GM12878 (cell line): Measurements from ENCODE around the gene MRPL2.

Experiments
- EP300 ChIP-seq, 2 experiments: fragments of 150-350 bp in 1 of 2; IDR thresholded peaks; 2 replicates each; pipeline ENCODE4 v1.6.1; 2011 to 2012; ENCODE audit warnings: low read depth in 2 of 2, low read length in 2 of 2, borderline replicate concordance in 1 of 2, improper control_type of control experiment in 1 of 2, inconsistent platforms in 1 of 2; ENCODE audit not compliant: control insufficient read depth in 1 of 2
- GABPA ChIP-seq: IDR thresholded peaks from 2 replicates; pipeline ENCODE4 v1.6.1; 2014; ENCODE audit warnings: antibody characterized with exemption, low read depth, mild to moderate bottlenecking, inconsistent platforms
- KAT2A ChIP-seq: conservative IDR thresholded peaks from 2 replicates; pipeline ENCODE4 v1.6.1; 2011; ENCODE audit warnings: low read depth, low read length; ENCODE audit not compliant: control insufficient read depth
- NFIC ChIP-seq: IDR thresholded peaks from 2 replicates; pipeline ENCODE4 v1.6.1; 2012; ENCODE audit warnings: low read depth, mild to moderate bottlenecking, inconsistent platforms, low read length, moderate library complexity
- POLR2A ChIP-seq: IDR thresholded peaks from 2 replicates; pipeline ENCODE4 v1.6.1; 2011; ENCODE audit warnings: low read depth, mild to moderate bottlenecking, low read length
- POLR2AphosphoS5 ChIP-seq: IDR thresholded peaks from 2 replicates; pipeline ENCODE4 v1.6.1; 2011; ENCODE audit warnings: mild to moderate bottlenecking, low read length, inconsistent platforms
- TARDBP ChIP-seq: IDR thresholded peaks from 2 replicates; pipeline ENCODE4 v1.6.1; 2016; ENCODE audit warnings: borderline replicate concordance
- YBX1 ChIP-seq: fragments of 450-650 bp; IDR thresholded peaks from 2 replicates; pipeline ENCODE4 v1.6.1; 2016; ENCODE audit warnings: antibody characterized with exemption
- YY1 ChIP-seq: IDR thresholded peaks from 2 replicates; pipeline ENCODE4 v1.6.1; 2011; ENCODE audit warnings: low read depth, mild to moderate bottlenecking, low read length
- TF ChIP-seq, protein P1 (sequence below), 3 experiments: IDR thresholded peaks in 2 of 3; conservative IDR thresholded peaks in 1 of 3; 2 replicates each; pipeline ENCODE4 v1.5.1; 2011; ENCODE audit warnings: low read depth in 3 of 3, low read length in 3 of 3, mild to moderate bottlenecking in 3 of 3, control low read depth in 2 of 3, moderate library complexity in 2 of 3, inconsistent platforms in 1 of 3, mixed read lengths in 1 of 3; ENCODE audit not compliant: control insufficient read depth in 2 of 3, insufficient read depth in 1 of 3; ENCODE audit errors: extremely low read depth in 1 of 3

DNA sequence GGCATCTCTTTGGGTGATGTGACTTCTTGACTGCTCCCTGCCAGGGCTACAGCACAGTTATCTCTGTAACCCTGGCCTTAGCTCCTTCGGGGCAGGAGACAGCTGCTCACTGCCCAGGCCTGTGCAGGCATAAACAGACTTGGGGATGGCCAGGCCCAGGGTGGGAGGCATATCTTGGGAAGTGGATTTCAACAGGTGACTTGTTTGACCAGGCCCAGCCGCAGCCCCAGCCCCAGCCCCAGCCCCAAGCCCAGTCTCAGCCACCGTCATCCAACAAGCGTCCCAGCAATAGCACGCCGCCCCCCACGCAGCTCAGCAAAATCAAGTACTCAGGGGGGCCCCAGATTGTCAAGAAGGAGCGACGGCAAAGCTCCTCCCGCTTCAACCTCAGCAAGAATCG is 53.0 kb downstream of the MRPL2 start:
- TF ChIP-seq POLR2A (no peak), YBX1 (no peak), NFIC (no peak), EP300 (IDR thresholded peaks at IDR 0.05; ENCODE audit: borderline replicate concordance in 1 of 2, control insufficient read depth in 1 of 2, low read depth in 2 of 2, low read length in 2 of 2) (no peak), POLR2AphosphoS5 (no peak), YY1 (no peak), GABPA (no peak), TARDBP (no peak), KAT2A (no peak)
- TF ChIP-seq, protein P1, sequence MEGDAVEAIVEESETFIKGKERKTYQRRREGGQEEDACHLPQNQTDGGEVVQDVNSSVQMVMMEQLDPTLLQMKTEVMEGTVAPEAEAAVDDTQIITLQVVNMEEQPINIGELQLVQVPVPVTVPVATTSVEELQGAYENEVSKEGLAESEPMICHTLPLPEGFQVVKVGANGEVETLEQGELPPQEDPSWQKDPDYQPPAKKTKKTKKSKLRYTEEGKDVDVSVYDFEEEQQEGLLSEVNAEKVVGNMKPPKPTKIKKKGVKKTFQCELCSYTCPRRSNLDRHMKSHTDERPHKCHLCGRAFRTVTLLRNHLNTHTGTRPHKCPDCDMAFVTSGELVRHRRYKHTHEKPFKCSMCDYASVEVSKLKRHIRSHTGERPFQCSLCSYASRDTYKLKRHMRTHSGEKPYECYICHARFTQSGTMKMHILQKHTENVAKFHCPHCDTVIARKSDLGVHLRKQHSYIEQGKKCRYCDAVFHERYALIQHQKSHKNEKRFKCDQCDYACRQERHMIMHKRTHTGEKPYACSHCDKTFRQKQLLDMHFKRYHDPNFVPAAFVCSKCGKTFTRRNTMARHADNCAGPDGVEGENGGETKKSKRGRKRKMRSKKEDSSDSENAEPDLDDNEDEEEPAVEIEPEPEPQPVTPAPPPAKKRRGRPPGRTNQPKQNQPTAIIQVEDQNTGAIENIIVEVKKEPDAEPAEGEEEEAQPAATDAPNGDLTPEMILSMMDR (IDR thresholded peaks at IDR 0.05 in 2 of 3, conservative IDR thresholded peaks at IDR 0.05 in 1 of 3; ENCODE audit: control insufficient read depth in 2 of 3, extremely low read depth in 1 of 3, insufficient read depth in 1 of 3, low read depth in 3 of 3, low read length in 3 of 3), result no peak
